ENCODE results near the gene CCDC85A. TPM values are rescaled to one million over a fixed set of nuclear protein-coding genes. Genes with fewer than 3 reads are reported as not detected.
A peak's percentile ranks its signal among the peaks of the same experiment; 100 is the strongest.
"Not testable (repeated sequence)": the region's sequence is repeated elsewhere in the genome, so short reads cannot be mapped to it uniquely, and the experiment has no call there.

CCDC85A gene
- 1.5 and 1.7 TPM in 2 replicates for total RNA-seq
- long read RNA-seq, partial matches to known transcripts, result 1 of 3 reads
- long read RNA-seq, other reads (novel, unspliced or antisense), result 2 of 3 reads

- peak within 1 kb of the TSS; percentile 87 for H3K4me3 Mint-ChIP-seq (ENCODE audit: unreplicated experiment)
- H3K36me3 Mint-ChIP-seq (ENCODE audit: unreplicated experiment), result no peaks in the 10 kb centered on the region
- TF ChIP-seq CTCF (IDR thresholded peaks at IDR 0.05), result peak; percentile 98
- H3K27me3 Mint-ChIP-seq (ENCODE audit: unreplicated experiment), result peaks cover 18% of the 10 kb centered on the region
- peak; percentile 96 for DNase-seq (ENCODE audit: extremely low spot score, unreplicated experiment)
- no peaks in the 10 kb centered on the region for H3K9me3 Mint-ChIP-seq (ENCODE audit: unreplicated experiment)
- H3K27ac Mint-ChIP-seq (ENCODE audit: unreplicated experiment), result no peak within 1 kb of the TSS
- peaks cover 15% of the 10 kb centered on the region for H3K4me1 Mint-ChIP-seq (ENCODE audit: unreplicated experiment)
Measured at GRCh38 chr2:56183643-56184499, at the start of gene CCDC85A. TSS of gene CCDC85A (plus strand) at chr2:56183990. CDS start at chr2:56184625, 635 bp downstream.

- no peak for TF ChIP-seq CTCF (IDR thresholded peaks at IDR 0.05)
- Mint-ChIP-seq H3K9me3 (ENCODE audit: unreplicated experiment) (no peaks in the 10 kb centered on the region), H3K4me1 (ENCODE audit: unreplicated experiment) (no peaks in the 10 kb centered on the region), H3K27me3 (ENCODE audit: unreplicated experiment) (peaks cover 8% of the 10 kb centered on the region), H3K27ac (ENCODE audit: unreplicated experiment) (no peak overlapping the region), H3K36me3 (ENCODE audit: unreplicated experiment) (no peaks in the 10 kb centered on the region), H3K4me3 (ENCODE audit: unreplicated experiment) (no peak overlapping the region)
- DNase-seq (ENCODE audit: extremely low spot score, unreplicated experiment), result no peak
Measured at GRCh38 chr2:56134861-56135260, 48.9 kb upstream of the CCDC85A start.

GRCh38 chr2:56142497-56143061, 41.2 kb upstream of the CCDC85A start:
- not testable (repeated sequence) for H3K4me1 Mint-ChIP-seq (ENCODE audit: unreplicated experiment); H3K36me3 Mint-ChIP-seq (ENCODE audit: unreplicated experiment); H3K4me3 Mint-ChIP-seq (ENCODE audit: unreplicated experiment)

GRCh38 chr2:56147907-56148306, 35.9 kb upstream of the CCDC85A start:
- peaks cover 14% of the 10 kb centered on the region for H3K27me3 Mint-ChIP-seq (ENCODE audit: unreplicated experiment)
- H3K4me1 Mint-ChIP-seq (ENCODE audit: unreplicated experiment), result no peaks in the 10 kb centered on the region
- no peaks in the 10 kb centered on the region for H3K9me3 Mint-ChIP-seq (ENCODE audit: unreplicated experiment)
- no peak for TF ChIP-seq CTCF (IDR thresholded peaks at IDR 0.05)
- H3K27ac Mint-ChIP-seq (ENCODE audit: unreplicated experiment), result no peak overlapping the region
- H3K4me3 Mint-ChIP-seq (ENCODE audit: unreplicated experiment), result no peak overlapping the region
- no peaks in the 10 kb centered on the region for H3K36me3 Mint-ChIP-seq (ENCODE audit: unreplicated experiment)
- no peak for DNase-seq (ENCODE audit: extremely low spot score, unreplicated experiment)

More at GRCh38 chr2:56142497-56143061, 41.2 kb upstream of the CCDC85A start:
- not testable (repeated sequence) for DNase-seq (ENCODE audit: extremely low spot score, unreplicated experiment); H3K27ac Mint-ChIP-seq (ENCODE audit: unreplicated experiment); H3K9me3 Mint-ChIP-seq (ENCODE audit: unreplicated experiment); H3K27me3 Mint-ChIP-seq (ENCODE audit: unreplicated experiment)

GRCh38 chr2:56148825-56149224, 35.0 kb upstream of the CCDC85A start:
- H3K27ac Mint-ChIP-seq (ENCODE audit: unreplicated experiment), result no peak overlapping the region
- no peaks in the 10 kb centered on the region for H3K4me1 Mint-ChIP-seq (ENCODE audit: unreplicated experiment)
- TF ChIP-seq CTCF (IDR thresholded peaks at IDR 0.05), result no peak
- H3K4me3 Mint-ChIP-seq (ENCODE audit: unreplicated experiment), result no peak overlapping the region
- DNase-seq (ENCODE audit: extremely low spot score, unreplicated experiment), result no peak
- H3K27me3 Mint-ChIP-seq (ENCODE audit: unreplicated experiment), result peaks cover 18% of the 10 kb centered on the region
- no peaks in the 10 kb centered on the region for H3K36me3 Mint-ChIP-seq (ENCODE audit: unreplicated experiment)
- no peaks in the 10 kb centered on the region for H3K9me3 Mint-ChIP-seq (ENCODE audit: unreplicated experiment)

Measured in osteocyte (in vitro differentiated cells).